ENCODE measurements around the gene NKX3-2.

- TF ChIP-seq, protein P1, sequence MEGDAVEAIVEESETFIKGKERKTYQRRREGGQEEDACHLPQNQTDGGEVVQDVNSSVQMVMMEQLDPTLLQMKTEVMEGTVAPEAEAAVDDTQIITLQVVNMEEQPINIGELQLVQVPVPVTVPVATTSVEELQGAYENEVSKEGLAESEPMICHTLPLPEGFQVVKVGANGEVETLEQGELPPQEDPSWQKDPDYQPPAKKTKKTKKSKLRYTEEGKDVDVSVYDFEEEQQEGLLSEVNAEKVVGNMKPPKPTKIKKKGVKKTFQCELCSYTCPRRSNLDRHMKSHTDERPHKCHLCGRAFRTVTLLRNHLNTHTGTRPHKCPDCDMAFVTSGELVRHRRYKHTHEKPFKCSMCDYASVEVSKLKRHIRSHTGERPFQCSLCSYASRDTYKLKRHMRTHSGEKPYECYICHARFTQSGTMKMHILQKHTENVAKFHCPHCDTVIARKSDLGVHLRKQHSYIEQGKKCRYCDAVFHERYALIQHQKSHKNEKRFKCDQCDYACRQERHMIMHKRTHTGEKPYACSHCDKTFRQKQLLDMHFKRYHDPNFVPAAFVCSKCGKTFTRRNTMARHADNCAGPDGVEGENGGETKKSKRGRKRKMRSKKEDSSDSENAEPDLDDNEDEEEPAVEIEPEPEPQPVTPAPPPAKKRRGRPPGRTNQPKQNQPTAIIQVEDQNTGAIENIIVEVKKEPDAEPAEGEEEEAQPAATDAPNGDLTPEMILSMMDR (IDR thresholded peaks at IDR 0.05) = no peak
- TF ChIP-seq POLR2A (IDR thresholded peaks at IDR 0.05) = no peak
Observed at GRCh38 chr4:13546941-13547484, 2.7 kb upstream of the NKX3-2 start.

All from testis (tissue), 2 donors.